HCEC 1CT (cell line): ENCODE measurements around the gene GMEB2.
"Not testable (repeated sequence)": the region's sequence is repeated elsewhere in the genome, so short reads cannot be mapped to it uniquely, and the experiment has no call there.

Experiments used
- DNase-seq: peaks from one replicate; pipeline ENCODE4 v3.0.0-alpha.2; 2017

The GMEB2 gene, protein sequence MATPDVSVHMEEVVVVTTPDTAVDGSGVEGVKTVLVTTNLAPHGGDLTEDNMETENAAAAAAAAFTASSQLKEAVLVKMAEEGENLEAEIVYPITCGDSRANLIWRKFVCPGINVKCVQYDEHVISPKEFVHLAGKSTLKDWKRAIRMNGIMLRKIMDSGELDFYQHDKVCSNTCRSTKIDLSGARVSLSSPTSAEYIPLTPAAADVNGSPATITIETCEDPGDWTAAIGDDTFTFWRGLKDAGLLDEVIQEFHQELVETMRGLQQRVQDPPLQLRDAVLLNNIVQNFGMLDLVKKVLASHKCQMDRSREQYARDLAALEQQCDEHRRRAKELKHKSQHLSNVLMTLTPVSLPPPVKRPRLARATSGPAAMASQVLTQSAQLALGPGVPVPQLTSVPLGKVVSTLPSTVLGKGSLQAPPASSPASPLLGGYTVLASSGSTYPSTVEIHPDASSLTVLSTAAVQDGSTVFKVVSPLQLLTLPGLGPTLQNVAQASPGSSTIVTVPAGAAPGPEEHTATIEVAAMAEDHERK

DNA sequence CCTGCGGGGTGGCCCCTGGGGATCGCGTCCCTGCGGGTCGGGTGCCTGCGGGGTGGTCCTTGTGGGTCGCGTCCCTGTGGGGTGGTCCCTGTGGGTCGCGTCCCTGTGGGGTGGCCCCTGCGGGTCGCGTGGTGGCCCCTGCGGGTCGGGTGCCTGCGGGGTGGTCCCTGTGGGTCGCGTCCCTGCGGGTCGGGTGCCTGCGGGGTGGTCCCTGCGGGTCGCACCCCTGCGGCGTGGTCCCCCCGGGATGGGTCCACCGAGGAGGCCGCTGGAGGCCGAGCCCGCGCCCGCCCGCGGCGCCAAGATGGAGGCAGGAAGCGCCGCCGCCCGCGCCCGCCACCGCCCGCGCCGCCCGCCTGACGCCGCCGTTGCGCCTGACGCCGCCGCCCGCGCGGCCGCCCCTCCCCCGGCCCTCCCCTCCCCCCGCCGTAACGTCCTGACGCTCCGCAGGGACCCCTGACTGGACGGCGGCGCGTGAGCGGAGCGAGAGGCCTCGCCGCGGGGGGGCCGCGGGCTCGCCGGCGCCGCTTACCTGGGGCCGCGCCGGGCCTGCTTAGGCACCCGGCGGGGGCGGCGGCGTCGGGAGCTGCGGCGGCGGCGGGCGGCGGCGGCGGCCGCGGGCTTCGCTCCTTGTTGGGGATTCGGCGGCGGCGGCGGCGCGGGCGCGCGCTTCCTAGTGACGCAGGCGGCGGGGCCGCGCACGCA lies at the start of gene GMEB2:
GMEB2 (minus strand) TSS at position 678 of the 705 bp plus-strand sequence. CDS start 7,704 bp downstream, outside the sequence.
- DNase-seq: peak; percentile 76

DNA sequence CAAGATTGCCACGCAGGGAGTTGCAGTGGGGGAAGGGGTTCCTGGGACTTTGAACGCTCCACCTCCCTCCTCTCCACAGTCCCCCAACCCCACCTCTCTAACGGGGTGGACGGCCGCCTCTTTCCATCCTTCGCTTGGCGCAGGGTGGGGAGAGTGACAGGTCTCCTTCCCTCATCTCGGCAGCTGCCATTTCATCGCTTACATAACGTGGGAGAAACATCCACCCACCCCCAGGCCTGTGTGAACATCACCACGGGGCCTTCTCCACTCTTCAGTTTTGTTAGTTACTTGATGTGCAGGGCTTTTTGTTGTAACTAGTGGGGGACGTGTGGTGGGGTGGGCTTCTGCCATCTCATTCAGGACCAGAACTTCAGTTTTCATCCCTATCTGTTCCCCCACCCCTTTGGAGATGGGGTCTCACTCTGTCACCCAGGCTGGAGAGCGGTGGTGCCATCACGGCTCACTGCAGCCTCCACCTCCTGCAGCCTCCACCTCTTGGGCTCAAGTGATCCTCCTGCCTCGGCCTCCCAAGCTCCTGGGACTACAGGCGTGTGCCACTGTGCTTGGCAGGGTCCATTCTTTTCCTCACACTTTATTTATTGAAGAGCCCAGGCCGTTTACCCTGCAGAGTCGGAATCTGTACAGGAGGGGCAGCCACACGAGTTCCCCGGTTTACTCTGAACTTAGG lies 48.9 kb upstream of the GMEB2 start:
- no peak for DNase-seq

DNA sequence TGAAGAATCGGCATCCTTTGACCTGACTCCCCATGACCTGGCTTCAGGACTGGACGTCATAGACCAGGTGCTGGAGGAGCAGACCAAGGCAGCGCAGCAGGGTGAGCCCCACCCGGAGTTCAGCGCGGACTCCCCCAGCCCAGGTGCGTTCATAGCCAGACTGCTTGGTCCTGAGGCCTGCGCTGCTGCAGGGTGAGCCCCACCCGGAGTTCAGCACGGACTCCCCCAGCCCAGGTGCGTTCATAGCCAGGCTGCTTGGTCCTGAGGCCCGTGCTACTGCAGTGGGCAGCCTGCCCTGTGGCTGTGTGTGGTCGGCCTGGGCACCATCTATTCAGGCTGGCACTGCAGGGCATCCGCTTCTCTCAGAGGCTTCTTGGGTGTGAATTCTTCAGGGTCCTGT lies 47.0 kb upstream of the GMEB2 start:
- no peak for DNase-seq

DNA sequence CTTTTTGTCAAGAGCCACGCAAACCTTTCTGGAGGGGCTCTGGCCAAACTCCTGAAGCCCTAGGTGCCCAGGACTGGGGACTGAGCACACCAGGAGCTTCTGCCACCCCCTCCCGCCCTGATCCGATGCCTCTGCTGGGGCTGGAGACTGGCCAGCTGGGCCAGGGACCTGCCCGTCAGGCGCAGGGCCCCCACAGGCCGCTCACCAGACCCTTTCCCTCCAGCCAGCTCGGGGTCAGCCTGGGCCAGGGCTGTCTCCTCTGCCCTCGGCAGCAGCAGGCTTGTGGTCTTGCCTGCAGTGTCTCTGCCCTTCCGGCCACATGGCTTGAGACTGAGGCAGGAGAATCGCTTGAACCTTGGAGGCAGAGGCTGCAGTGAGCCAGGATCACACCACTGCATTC lies 45.8 kb upstream of the GMEB2 start:
- no peak for DNase-seq

DNA sequence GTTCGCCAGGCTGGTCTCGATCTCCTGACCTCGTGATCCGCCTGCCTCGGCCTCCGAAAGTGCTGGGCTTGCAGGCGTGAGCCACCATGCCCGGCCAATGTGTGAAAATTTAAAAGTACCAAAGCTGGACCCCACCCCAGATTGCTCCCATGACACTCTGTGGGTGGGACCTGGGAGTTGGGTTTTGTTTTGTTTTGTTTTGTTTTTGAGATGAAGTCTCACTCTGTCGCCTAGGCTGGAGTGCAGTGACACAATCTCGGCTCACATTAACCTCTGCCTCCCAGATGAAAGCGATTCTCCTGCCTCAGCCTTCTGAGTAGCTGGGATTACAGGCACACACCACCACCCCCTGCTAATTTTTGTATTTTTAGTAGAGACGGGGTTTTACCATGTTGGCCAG lies 44.8 kb upstream of the GMEB2 start:
- not testable (repeated sequence) for DNase-seq

DNA sequence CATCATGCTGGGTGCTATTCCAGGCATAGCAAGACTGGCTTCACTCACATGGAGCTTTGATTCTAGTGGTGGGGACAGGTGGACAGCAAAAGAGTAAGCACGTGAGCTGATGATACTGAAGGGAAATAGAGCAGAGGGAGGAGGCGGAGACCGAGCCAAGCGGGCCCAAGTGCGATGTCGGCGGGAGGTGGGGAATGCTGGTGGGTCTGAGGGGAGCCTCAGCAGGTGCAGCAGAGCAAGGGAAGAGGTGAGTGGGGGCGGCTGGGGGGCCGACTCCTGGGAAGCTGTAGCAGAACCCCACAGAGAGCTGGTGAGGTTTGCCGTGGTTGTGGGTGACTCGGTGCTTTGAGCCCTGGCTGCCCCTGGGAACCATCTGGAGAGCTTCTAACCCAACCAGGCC lies 41.5 kb upstream of the GMEB2 start:
- no peak for DNase-seq

DNA sequence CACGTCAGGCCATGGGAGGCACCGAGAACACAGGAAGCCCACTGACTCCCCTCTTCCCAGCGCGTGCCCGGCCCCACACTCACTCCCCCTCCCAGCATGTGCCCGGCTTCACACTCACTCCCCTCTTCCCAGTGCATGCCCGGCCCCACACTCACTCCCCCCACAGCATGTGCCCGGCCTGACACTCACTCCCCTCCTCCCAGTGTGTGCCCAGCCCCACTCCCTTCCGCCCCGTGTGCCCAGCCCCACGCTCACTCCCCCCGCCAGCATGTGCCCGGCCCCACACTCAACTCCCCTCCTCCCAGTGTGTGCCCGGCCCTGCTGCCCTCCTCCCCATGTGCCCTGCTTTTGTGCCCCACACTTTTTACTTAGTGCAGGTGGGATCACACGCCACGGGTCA lies 41.0 kb upstream of the GMEB2 start:
- DNase-seq: no peak

DNA sequence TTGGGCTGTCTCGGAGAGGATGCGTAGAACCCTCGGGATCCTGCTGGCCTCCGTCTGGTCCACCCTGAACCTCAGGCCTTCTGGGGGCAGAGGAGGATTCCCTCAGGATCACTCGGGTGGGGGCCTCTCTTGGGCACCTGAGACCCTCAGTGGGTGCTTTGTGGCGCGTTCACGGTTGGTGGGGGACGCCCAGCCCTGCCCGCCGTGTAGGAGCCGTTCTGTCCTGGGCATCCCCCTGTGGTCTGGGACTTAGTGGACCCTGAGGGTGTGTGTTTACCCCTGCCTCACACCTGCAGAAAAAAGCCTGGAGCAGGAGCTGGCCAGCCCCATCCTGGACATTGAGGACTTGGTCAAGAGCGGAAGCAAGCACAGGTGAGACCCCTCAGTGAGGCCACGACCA lies 38.8 kb upstream of the GMEB2 start:
- DNase-seq: no peak

DNA sequence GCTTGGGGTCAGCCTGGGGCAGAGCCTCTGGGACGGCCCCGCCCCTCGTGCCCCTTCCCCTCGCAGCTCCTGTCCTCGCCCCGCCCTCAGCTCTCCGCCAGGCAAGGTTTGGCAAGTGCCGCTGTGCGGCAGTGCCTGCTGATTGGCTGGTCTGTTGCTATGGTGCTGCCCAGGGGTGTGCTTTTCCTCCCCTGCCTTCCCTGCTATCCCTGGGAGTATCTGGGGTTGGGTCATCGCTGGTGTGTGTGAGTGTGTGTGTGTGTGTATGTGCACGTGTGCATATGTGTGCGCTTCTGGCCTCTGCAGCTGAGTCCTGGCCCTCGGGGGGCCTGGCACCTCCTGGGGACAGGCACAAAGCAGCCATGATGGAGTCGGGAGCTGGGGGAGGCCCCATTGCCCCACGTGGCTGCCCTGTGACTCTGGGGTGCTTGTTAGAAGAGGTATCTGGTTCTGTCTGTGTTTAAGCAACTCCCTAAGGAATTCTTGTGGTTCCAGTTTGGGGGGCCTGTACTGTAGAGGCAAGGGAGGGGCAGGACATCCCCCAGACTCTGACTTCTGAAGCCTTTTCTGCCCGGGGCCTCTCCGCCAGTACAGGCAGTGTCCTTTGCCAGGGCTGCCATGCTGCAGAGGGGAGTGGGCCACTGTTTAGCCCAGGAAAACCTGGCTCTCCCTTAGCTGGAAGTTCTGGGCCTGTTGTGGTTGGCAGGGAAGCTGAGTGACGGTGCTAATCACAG lies 38.1 kb upstream of the GMEB2 start:
- DNase-seq: no peak

DNA sequence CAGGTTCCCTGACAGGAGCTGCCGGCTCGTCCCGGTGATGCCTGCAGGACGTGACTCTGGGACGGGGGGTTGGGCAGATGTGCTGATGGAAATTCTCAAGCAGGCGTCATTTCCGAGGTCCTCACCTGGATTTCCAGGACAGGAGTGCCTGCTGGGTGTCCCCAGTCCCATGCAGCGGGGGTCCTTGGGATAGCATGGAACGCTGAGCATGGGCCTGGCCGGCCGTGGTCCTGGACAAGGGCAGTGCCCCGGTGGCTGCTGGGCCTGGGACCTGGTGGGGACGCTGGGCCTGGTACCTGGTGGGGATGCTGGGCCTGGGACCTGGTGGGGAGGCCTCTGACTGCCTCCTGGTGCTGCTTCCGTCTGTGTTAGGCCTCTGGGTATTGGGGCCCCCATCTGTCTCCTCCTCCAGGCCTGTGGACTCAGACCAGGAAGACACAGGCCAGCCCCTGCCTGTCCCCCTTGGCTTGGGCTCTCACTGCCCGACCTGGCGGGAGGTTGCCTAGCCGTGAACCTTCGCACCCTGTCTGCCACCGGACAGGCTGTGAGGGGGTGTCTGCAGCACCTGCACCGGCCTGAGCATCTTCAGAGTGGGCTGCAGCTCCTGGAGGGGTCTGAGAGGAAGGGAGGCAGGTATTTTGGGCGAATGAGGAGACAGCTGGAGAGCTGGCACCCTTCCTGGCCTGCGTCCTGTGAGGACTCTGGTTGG lies 37.4 kb upstream of the GMEB2 start:
- DNase-seq: no peak

DNA sequence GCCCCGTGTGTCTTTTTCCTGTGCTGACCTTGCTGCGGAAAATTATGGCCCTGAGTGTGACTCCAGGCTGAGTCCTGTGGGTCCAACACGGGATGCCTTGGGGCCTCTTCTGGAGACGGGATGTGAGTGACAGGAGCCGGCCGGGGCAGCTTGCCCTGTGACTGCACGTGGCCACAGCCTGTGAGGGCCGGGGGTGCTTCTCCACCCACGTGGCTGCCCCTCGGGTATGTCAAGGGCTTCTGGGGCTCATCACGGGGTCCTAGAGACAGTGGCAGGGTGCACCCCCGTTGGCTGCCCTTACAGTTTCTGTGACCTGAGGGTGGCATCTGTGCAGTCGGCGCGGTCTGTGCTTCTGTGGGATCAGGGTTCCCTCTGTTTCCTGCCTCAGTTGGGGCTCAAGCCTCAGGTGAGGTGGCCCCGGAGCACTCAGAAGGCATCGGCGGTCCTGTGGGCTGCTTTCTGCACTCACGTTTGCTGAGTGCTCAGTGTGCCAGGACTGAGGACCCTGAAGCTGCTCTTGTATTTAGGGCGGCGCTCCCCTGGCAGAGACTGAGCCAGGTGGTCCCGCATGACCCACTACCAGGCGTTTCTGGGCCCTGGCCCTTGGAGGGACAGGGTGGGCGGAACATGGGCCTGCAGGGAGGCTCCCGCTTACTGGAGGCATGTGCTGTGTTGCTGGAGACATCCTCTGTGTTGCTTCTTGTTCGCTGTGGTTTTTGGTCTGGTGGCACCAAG lies 36.6 kb upstream of the GMEB2 start:
- no peak for DNase-seq

DNA sequence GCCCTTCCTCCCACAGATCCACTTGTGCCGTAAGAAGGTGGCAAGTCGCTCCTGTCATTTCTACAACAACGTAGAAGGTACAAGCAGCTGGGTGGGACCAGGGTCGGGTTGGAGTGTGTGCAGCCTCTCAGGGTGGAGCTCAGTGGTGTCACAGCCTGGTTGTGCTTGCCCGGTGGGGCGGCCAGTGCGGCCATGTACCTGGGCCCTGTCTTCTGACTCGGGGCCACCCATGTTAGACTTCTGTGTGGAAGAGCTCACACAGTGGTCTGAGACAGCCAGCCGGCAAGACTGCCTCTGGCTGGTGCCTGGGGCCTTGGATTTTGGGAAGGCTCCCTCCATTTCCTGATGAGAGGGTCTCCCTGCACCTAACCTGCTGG lies 35.9 kb upstream of the GMEB2 start:
- DNase-seq: no peak

DNA sequence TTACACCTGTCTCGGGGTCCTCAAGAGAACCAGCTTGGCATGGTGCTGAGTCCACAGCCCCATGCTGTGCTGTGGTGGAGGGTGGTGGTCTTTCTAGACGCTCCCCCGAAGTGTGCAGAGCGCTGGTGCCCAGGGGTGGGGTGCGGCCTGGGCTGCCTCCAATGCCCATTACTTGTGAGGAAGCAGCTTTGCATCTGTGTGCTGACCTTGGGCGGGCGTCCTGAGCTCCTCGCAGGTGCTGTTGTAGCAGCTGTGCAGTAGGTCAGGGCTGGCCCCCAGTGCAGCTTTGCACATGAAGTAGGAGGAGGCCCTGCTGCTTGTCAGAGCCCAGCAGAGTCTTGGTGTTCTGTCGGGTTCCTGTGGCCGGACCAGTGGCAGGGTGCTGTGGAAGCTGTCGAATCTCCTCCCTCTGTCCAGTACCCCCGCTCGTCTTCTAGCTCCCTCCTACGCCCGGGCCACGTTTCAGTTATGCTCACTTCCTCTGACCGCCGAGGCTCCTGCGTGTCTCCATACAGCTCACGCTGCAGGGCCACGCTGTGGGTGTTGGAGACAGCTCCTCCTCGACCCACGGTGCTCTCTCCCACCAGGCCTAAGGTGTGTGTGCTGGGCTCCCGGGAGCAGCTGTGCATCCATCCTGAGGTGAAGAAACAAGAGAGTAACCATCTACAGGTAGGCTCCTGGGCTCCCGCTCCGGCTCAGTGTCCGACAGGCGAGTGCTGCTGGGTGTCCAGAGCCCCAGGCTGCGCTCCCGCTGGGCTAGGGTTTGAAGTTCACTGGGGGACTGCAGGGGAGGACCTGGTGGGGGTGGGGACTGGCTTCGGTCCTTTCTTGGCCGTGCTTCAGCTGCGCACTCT lies 35.3 kb upstream of the GMEB2 start:
- no peak for DNase-seq

DNA sequence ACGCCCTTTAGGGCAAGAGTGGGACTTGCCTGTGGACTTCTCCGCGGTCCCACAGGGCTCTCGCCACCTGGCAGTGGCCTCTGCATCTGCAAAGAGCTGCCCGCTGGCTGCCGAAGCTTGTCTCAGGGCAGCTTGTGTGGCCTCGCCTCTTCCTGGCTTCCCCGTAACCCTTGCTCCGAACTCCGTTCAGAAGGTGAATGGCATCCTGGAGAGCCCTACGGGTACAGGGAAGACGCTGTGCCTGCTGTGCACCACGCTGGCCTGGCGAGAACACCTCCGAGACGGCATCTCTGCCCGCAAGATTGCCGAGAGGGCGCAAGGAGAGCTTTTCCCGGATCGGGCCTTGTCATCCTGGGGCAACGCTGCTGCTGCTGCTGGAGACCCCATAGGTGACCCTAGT lies 34.2 kb upstream of the GMEB2 start:
- DNase-seq: no peak

DNA sequence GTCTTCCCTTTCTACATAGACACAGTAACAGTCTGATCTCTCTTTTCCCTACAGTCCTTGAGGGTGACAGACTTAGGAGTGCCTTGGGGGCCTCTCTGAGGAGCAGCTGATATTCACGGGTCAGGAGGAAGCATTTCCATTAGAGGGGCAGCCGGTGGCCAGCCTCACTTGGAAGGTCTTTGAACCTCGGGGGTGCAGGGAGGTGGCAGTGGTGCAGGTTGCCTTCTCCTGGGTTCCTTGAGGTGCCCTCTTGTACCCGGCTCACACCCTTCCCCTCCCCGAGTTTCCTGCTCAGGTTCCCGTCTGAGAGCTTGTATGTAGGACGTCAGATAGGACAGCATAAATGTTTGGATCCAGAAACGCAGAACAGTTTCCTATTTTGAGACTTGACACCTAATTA lies 33.7 kb upstream of the GMEB2 start:
- no peak for DNase-seq

DNA sequence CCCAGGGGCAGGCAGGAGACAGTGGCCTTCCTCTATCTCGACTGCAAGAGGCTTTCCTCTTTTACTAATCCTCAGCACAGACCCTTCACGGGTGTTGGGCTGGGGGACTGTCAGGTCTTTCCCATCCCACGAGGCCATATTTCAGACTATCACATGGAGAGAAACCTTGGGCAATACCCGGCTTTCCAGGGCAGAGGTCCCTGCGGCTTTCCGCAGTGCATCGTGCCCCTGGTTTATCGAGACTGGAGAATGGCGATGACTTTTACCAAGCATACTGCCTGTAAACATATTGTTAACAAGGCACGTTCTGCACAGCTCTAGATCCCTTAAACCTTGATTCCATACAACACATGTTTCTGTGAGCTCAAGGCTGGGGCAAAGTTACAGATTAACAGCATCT lies 33.3 kb upstream of the GMEB2 start:
- not testable (repeated sequence) for DNase-seq

DNA sequence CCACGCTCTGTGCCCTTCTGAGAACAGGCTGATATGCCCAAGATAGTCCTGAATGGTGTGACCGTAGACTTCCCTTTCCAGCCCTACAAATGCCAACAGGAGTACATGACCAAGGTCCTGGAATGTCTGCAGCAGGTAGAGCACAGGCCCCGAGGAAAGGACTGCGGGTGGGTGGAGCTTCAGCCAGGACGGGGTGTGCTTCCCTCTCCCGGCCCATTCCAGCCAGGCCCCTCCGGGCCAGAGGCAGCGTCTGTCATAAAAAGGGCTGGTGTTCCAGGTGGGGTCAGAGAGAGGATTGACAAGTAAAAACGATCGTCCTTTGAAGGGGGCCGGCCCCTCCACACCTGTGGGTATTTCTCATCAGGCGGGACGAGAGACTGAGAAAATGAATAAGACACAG lies 32.5 kb upstream of the GMEB2 start:
- DNase-seq: no peak

DNA sequence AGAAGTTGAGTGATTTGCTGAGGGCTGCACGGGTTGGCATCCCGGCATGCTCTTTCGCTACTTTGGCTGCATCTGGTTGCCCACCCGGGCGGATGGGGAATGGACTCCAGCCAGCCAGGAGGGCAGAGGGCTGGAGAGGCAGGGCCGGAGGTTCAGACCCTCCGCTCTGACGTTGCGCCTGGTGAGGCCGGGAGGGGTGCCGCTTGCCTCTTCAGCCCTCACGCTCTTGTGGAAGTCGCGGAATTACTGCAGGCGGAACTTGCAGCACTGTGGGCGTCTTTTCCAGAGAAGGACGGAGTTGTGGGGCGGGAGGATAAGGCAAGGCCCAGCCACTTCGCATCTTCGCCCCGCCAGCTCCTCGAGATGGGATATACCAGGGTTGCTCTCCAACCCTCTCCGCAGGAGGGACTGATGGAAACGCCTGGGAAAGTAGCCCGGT lies 31.9 kb upstream of the GMEB2 start:
- DNase-seq: peak; percentile 25

DNA sequence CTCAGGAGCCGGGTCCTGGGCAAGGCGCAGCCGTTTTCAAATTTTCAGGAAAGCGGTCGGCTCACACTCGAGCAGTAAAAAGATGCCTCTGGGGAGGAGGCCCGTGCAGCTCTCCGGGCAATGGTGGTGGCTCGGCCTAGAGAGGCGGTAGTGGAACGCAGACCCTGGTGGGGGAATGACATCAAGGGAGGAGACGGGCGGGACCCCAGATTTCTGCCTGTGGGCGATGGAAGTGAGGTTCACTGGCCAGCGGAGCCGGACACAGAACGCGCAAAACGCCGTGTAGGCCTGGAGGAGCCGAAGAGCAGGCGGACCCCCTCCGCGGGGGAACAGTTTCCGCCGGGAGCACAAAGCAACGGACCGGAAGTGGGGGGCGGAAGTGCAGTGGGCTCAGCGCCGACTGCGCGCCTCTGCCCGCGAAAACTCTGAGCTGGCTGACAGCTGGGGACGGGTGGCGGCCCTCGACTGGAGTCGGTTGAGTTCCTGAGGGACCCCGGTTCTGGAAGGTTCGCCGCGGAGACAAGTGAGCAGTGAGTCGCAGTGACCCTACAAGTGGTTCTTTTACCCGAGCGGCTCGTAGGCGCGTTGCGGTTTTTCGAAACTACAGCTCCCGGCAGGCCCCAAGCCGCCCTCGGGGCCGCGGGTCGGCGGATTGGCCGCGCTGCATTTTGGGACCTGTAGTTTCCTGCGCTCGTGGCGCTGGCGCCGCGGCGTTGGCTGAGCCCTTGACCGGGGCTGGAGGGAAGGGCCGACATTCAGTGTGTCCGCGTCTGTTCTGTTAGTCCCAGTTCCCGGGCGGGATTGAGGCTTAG lies 31.2 kb upstream of the GMEB2 start, which contains the start of gene RTEL1:
RTEL1 (plus strand) TSS at position 376 of the 812 bp plus-strand sequence. CDS start 1,091 bp downstream, outside the sequence.
- peak; percentile 90 for DNase-seq
